ENCODE data around the gene DPH5. TPM values are rescaled to one million over a fixed set of nuclear protein-coding genes. Genes with fewer than 3 reads are reported as not detected.
A peak's percentile ranks its signal among the peaks of the same experiment; 100 is the strongest.

Gene DPH5
- total and polyA plus RNA-seq, 2 of the 4 experiments (the other 2 are of a cell fraction): 32.3 to 42.0 TPM

- Histone ChIP-seq H3K27me3 (ENCODE audit: control insufficient read depth, insufficient read depth, low read length) (no peaks in the 10 kb centered on the region), H3K36me3 (ENCODE audit: control insufficient read depth, insufficient read depth, low read length) (no peaks in the 10 kb centered on the region), H2BK120ac (ENCODE audit: low read depth, low read length) (no peak overlapping the region), H2AK5ac (ENCODE audit: low read depth, low read length) (no peak overlapping the region), H3K56ac (ENCODE audit: extremely low read depth, insufficient read depth, low read length) (no peak overlapping the region), H4K91ac (ENCODE audit: insufficient read depth, low read depth, low read length) (no peak overlapping the region), H3K9me1 (ENCODE audit: insufficient read depth, low read length) (no peaks in the 10 kb centered on the region), H3K23ac (ENCODE audit: low read depth, low read length) (no peak overlapping the region), H4K8ac (ENCODE audit: low read depth in 2 of 2, low read length in 2 of 2) (no peak overlapping the region), H4K20me1 (ENCODE audit: insufficient read depth, low read length) (no peaks in the 10 kb centered on the region), H3K4me3 (ENCODE audit: insufficient read depth, low read depth, low read length) (no peak overlapping the region), H3K4me2 (ENCODE audit: low read depth, low read length) (no peak overlapping the region), H3K4ac (ENCODE audit: low read depth, low read length) (no peak overlapping the region), H2AFZ (replicated peaks; ENCODE audit: low read length, poor library complexity) (no peak overlapping the region), H2AK9ac (replicated peaks; ENCODE audit: low read depth, low read length, poor library complexity) (no peak overlapping the region), H3K4me1 (ENCODE audit: control insufficient read depth, insufficient read depth, low read length) (no peaks in the 10 kb centered on the region; the same call in 1 of the 2 replicates), H3K18ac (ENCODE audit: low read depth, low read length) (no peak overlapping the region; the same call in 1 of the 2 replicates), H3K9me3 (ENCODE audit: control insufficient read depth, insufficient read depth, low read length) (no peaks in the 10 kb centered on the region), H4K5ac (ENCODE audit: low read depth, low read length) (no peak overlapping the region), H3K27ac (ENCODE audit: insufficient read depth, low read length) (no peak overlapping the region), H2BK5ac (ENCODE audit: low read depth, low read length, poor library complexity, severe bottlenecking) (no peak overlapping the region), H3K79me1 (ENCODE audit: low read depth in 1 of 2, low read length in 2 of 2) (peaks cover 0 to under 1% of the 10 kb centered on the region in 2 experiments; a peak in 1 of 4 replicates), H3K14ac (replicated peaks; ENCODE audit: low read depth, low read length) (no peak overlapping the region), H2BK20ac (ENCODE audit: low read depth, low read length) (no peak overlapping the region), H2BK15ac (ENCODE audit: low read depth, low read length) (no peak overlapping the region), H3K9ac (ENCODE audit: low read depth, low read length) (no peak overlapping the region)
- DNase-seq (peak; percentile 13), ATAC-seq (ENCODE audit: low read depth) (peak; percentile 27; the same call in 1 of the 2 replicates)
- ChIA-PET POLR2A (ENCODE audit: unreplicated experiment) (no interaction called here), CTCF (no interaction called here)
- no TSS peak for BruUV-seq (replicated peaks)
- in situ Hi-C loops (cut with MboI; ENCODE audit: low sequenced_read_pairs): no loop called here
- TF ChIP-seq CEBPB (IDR thresholded peaks at IDR 0.05; ENCODE audit: low read depth, low read length) (no peak), SMC3 (IDR thresholded peaks at IDR 0.05; ENCODE audit: low read depth, low read length) (no peak), RCOR1 (IDR thresholded peaks at IDR 0.05; ENCODE audit: insufficient replicate concordance, low read length) (no peak), NFE2L2 (IDR thresholded peaks at IDR 0.05; ENCODE audit: low read depth, low read length) (no peak), MAFK (IDR thresholded peaks at IDR 0.05; ENCODE audit: low read depth, low read length) (no peak)
- WGBS, 2 experiments (ENCODE audit: extremely low coverage in 2 of 2, insufficient read length in 1 of 2): no CpG with 5 or more reads among the region's 1 CpG
- intact Hi-C loops (cut with micrococcal nuclease): no loop called here
- dilution Hi-C loops (cut with HindIII; ENCODE audit: low sequenced_read_pairs, unreplicated experiment): no loop called here
These were observed 45.9 kb upstream of the DPH5 start for GRCh38 chr1:101071470-101071891.
